GM18505 (cell line): ENCODE data around the gene LRSAM1.

Experiments used
- ATAC-seq: cut with Tn5 transposase; IDR thresholded peaks from one replicate; pipeline ENCODE4 v1.9.1; 2021; ENCODE audit not compliant: unreplicated experiment
- POLR2A ChIP-seq: IDR thresholded peaks from 4 replicates; pipeline ENCODE4 v1.6.1; 2011; ENCODE audit warnings: borderline replicate concordance; ENCODE audit not compliant: insufficient read depth, insufficient read length; ENCODE audit errors: extremely low read depth

Gene LRSAM1

DNA sequence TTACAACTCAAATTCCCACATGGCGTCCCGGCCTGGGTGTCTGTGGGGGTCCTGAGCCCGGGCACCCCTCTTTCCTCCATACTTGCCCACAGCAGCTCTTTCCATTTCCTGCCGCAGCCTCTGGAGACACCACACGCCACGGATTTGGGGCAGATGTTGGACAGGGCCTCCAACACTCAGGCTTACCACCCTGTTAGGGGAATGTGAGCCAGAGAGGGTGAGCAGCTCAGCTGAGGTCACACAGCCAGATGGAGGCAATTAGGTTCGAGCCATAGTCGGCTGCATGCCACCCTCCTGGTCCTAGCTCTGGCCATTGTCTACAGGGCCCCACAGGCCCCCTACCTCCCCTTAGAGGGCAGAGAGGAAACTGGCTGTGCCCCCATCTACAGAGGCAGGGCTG is 85.2 kb downstream of the LRSAM1 start:
- no peak for TF ChIP-seq POLR2A
- no peak for ATAC-seq

DNA sequence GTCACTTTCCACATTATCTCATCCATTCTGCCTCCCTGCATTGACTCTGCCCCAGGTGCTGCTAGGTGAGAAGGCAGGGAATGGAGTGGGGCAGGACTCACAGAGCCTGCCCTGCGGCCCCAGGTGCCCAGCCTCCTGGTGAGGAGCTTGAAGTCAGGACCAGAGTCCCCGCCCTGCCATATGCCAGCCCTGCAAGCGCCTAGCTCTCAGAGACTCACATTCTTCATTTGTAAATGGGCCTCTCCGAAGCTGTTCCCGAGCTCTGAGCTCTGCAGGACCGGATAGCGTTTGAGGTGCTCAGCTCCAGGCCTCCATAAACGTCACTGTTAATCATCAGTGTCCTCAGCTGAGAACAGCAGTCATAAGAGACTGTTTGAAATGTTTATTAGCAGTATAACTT is 85.7 kb downstream of the LRSAM1 start:
- no peak for TF ChIP-seq POLR2A
- ATAC-seq, result no peak

DNA sequence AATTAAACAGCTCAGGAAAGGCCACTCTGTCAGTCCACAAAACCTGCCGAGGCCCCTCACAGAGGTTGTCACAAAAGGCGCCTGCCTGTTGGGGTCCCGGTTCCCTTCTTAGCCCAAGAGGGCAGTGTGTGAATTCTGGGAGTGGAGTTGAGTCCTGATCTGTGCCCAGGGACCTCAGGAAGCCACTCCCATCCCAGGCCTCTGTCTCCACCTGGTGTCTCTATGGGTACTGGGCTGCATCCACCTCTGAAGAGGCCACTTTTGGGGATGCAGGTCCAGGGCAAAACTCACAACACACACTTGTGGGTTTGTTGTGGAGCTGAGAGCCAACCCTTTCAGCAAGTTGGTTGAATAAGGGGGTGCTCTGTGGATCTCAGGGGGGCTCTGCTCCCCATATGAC is 86.5 kb downstream of the LRSAM1 start:
- no peak for TF ChIP-seq POLR2A
- no peak for ATAC-seq

DNA sequence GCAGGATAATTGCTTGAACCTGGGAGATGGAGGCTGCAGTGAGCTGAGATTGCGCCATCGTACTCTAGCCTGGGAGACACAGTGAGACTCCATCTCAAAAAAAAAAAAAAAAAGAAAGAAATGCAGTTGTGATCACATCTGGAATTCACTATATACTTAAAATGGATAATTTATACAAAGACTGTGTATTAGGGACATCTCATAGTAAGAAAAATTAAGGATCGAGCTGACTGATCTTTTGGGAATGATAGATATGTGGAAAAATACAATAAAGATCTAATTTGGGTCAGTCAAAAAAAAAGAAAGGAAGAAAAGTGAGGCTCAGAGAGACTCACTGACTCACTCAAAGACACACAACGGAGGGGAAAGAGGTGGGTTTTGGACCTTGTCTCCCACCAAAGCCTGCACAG is 87.5 kb downstream of the LRSAM1 start:
- TF ChIP-seq POLR2A, result no peak
- ATAC-seq, result no peak

DNA sequence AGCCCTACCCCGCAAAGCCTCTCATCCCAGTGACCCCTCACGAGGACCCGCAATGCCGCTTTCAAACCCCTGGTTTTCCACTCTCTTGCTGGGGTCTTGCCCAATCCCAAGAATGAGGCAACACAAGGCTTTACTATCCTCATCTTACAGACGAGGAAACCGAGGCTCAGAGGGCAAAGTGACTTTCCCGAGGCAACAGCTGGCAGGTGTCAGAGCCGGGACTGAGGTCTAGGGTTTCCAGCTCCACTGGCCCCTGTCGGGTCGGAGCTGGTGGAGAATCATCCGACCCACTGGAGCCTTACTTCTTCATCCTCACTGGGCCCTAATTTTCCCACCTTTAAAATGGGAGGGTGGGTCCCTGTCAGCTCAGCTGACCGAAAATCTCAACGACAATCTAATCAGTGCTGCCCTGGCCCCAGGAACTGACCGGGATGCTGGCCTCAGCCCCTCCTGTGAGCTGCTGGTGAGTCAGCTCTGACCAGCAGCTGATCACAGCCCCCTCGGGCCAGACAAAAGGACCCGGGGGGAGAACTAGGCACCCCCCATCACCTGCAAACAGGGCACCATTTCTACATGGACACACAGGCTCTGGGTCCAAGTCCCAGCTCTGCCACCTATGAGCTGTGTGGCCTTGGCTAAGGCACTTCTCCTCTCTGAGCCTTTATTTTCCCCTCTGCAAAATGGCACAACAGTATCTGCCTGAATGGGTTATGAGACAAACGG is 88.1 kb downstream of the LRSAM1 start:
- TF ChIP-seq POLR2A, result no peak
- ATAC-seq, result no peak

DNA sequence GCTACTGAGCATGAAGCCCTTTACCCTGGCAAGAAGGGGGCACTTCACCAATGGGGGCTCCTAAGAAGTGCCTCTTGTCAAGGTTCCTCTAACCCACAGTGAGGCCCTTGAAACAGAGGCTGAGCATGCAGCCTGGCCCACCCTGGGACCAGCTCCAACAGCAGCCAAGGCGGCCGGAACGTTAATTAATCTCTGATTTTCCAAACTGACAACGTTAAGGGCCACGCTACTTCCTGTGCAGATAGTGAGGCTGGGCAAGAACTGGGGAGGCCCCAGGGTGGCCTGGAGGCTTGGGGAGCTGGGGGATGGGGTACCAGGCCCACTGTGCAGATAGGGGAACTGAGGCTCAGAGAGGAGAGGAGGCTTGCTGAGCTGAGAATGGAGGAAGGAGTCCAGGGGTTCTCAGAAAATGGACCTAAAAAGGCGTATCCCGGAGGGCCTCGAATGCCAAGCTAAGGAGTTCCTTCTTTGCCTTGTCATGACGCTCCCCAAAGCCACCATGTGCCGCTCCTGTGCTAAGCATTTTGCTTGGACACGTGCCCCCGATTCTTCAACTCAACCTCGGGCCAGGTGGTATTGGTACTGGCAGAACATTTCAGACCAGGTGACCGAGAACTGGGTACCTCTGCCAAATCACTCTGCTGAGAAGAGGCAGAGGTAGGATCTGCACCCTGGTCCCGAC is 88.8 kb downstream of the LRSAM1 start:
- no peak for TF ChIP-seq POLR2A
- ATAC-seq, result no peak

DNA sequence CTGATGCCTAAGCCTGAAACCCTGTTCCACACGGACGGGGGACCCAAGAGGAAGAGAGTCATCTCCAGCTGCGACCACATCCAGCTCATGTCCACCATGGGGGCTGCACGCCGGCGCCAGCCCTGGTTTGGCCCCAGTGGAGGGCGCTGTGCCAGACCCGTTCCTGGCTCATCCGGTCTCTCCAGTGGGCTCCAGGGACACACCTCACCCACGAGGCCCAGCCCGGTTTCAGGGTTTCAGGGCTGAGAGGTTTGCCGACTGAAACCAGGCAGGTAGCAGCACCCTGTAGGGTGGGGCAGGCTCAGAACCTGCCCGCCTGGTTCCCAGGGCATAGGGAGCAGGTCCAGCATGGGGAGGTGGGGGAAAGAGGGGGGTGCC is 89.3 kb downstream of the LRSAM1 start:
- no peak for ATAC-seq
- no peak for TF ChIP-seq POLR2A

DNA sequence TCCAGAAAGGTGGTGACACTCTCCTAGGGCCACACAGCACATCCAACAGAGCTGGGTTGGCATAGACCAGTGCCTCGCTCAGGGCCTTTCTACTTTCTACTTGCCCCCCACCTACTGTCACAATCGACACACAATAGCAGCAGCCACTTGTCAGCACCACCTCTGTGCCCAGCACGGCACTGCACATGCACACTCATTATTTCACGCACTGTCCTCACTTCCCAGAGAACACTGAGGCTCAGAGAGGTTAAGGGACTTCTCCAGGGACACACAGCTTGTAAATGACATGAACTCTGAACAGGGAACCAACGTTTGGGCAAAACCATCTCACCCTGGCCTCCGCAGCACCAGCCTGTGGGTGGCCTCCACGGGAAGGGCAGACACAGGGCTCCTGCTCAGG is 89.9 kb downstream of the LRSAM1 start:
- ATAC-seq, result no peak
- no peak for TF ChIP-seq POLR2A

DNA sequence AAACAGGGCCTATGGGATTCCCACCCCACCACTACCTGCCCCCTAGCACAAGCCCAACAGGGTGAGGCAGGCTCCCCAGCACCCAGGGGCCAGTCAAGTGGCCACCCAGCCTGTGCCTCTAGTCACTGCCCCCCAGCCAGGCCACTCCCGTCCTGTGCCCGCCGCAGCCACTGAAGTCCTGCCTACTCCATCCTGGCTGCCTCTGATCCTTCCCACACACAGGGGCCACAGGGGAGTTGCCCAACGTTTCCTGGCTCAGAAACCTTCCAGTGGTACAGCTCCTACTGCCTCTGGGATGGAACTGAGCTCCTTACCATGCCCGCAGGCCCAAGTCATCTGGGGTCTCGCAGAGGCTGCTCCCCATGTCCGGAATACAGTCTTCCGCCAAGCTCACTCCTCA is 90.6 kb downstream of the LRSAM1 start:
- TF ChIP-seq POLR2A, result no peak
- no peak for ATAC-seq

DNA sequence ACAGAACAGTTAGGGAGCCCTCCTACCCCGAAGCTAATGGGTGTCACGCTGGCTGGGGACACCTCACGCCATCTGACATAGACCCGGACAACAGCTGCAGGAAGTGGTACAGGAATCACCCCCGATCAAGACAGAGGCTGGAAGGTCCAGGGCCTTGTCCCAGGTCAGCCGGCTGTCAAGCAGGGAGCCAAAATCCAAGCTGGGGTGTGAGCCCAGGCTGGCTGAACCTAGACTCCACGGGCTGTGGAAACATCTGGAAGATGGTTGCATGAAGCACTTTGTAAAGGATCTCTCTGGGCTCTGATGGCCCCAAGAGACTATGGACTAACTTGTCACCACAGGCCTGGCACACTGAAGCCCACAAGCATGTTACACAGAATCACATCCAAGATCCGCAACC is 91.9 kb downstream of the LRSAM1 start:
- no peak for ATAC-seq

DNA sequence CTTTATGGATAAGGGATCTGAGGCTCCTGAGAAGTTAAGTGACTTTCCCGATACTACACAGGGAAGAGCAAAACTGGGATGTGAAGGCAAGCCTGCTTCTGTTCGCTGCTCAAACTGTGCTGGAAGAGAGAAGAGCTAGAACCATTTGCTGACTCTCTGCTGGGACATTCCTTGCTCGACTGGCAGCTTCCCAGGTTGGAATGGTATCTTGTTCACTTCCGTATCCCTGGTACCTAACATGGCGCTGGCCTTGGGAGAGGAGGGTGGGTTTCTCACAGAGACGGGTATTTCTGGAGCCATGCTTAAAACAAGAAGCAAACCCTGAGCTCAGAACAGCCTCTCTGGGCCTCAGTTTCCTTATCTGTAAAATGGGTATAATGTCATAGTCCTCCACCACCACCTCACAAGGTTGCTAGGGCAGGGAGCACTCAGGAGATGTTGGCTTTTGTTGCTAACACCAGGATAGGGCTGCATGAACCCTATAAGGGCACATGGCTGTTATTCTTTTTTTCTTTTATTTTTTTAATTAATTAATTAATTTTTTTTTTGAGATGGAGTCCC is 92.7 kb downstream of the LRSAM1 start:
- no peak for TF ChIP-seq POLR2A
- ATAC-seq, result no peak

More for the DNA sequence above, 91.9 kb downstream of the LRSAM1 start:
- no peak for TF ChIP-seq POLR2A

DNA sequence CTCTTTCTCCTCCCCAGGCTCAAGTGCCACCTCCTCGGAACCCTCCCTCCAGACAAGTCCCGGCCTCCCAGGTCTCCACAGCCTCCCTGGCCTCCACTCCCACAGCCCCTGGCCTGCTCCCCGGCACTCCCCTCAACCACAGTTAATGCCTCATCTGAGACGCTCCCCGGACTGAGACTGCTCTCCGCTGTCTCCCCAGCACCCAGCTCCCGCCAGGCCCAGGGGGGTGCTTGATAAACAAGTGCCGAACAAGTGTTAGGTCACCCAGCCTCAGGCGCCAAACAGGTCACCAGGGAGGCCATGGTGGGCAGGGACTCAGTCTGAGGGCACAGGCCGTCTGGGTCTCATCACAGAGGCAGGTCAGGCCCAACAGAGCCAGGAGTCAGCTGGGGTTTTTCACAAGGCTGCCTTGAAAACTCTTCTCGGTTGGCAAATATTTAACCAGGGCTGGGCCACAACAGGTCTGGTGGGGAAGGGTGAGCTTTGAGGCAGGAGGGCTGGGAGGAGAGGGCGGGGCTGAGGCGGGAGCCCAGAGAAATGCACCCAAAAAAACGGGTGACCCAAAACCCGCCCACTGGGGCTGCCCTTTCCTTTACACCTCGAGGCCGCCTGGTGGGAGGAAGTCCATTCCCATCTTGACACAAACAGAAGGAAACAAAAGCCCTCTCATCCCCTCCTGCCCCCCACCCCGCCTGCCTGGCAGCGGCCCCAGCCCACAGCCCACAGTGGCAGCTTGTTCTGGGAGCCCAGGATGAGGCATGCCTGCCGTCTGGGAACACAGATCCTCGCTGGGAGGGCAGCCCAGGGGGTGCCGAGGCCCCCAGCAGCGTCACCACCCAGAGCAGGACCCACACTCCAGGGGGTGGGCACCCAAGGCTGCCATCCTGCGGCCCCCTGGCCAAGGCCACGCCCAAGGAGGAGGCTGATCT is 94.2 kb downstream of the LRSAM1 start:
- no peak for TF ChIP-seq POLR2A
- no peak for ATAC-seq

DNA sequence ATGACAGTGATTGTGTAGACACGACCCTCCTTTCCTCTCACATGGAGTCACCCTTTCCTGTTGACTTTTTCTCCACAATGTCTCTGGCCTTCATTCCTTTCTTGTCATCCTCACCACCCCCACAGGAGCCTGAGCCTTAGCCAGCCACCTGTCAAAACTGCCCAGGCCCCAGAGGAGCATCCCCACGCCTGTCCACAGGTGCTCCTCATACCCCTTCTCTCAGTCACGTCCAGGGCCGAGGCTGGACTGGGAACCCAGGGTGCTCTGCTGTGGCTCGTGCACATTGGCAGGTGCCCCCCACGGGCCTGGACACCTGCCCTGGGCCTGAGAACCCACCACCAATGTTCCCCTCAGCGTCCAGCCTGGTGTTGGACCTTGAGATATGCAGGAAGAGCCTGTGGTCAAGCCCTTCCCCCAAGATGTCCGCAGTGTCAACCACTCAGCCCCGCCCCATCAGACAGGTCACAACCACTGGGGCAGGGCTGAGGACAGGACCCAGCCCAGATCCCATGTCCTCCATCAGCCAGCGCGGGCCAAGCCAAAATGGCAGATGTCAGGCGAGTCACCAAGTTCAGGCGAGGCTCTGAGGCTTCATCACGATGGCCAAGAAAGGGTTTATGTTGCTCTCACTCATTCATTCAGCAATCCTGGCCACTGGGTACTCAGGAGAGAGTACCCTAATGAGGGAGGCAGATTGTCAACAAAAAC is 95.0 kb downstream of the LRSAM1 start:
- no peak for ATAC-seq
- no peak for TF ChIP-seq POLR2A
